Erythroblast (primary cell): ENCODE measurements around the gene MOV10.

Source experiments
- GATA1 ChIP-seq: IDR thresholded peaks from 2 replicates; pipeline ENCODE4 v1.6.1; 2011; ENCODE audit warnings: low read depth, mild to moderate bottlenecking, control low read depth, low read length, moderate library complexity
- POLR2A ChIP-seq: IDR thresholded peaks from 2 replicates; pipeline ENCODE4 v1.6.1; 2011; ENCODE audit warnings: mild to moderate bottlenecking, low read length

- TF ChIP-seq POLR2A = no peak
- no peak for TF ChIP-seq GATA1
Measured at GRCh38 chr1:112674986-112675727, 698 bp downstream of the MOV10 start.
